ENCODE measurements around the gene ZFP69B.
"Not testable (repeated sequence)": the region's sequence is repeated elsewhere in the genome, so short reads cannot be mapped to it uniquely, and the experiment has no call there.

ZFP69B gene

GRCh38 chr1:40438391-40439015 lies 11.8 kb upstream of the ZFP69B start:
- DNase-seq, result no peak

- DNase-seq, result no peak
Measured at GRCh38 chr1:40439247-40439646, 11.0 kb upstream of the ZFP69B start.

DNA sequence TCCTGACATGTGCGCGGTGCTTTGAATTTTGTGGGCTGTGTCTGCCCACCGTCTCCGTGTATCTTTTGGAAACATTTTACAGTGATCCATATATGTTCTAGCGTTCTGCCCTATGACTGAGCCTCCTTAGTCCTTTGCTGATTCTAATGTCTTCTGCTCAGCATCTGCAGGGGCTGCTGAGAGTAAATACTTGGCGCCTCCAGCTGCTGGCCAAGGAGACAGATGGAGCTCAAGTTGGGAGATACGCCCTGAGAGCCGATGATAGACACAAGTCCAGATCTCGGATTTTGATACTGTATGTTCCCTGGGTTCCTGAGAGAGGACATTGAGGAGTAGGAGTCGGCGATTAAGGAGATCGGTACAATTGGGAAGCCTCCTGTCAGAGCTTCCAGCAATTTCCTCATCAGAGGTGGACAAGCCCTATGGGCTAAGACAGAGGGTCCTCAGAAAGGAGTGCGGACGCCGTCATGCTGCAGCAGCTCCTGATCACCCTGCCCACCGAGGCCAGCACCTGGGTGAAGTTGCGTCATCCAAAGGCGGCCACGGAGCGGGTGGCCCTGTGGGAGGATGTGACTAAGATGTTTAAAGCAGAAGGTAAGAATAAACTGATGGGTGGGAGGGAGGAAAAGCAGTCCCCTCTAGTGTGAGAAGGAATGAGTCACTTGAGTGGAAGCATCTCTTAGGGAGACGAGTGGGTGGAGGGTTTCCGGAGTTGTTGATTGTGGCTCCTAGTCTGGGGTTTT lies 390 bp downstream of the ZFP69B start:
- peak in 1 of 2 experiments; percentile 39 for DNase-seq

GRCh38 chr1:40451238-40451585 lies 936 bp downstream of the ZFP69B start:
- no peak for DNase-seq

DNA sequence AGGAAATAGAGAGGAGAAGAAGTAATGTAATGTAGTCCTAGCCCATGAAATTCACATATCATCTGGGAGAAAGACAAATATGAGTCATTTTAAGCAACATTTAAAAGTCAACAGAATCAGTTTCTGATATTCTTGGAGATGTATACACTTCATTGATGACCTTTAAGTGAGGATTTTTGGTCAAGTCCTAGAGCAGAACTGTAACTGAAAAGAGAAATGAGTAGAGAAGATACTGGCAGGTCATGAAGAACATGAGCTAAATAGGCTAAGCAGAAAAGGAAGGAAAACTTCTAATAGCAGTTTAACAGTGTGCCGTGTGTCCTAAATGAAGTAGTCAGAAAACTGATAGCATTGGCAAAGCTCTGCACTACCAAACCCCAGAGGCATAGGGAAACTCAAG lies 4.6 kb downstream of the ZFP69B start:
- no peak for DNase-seq

DNA sequence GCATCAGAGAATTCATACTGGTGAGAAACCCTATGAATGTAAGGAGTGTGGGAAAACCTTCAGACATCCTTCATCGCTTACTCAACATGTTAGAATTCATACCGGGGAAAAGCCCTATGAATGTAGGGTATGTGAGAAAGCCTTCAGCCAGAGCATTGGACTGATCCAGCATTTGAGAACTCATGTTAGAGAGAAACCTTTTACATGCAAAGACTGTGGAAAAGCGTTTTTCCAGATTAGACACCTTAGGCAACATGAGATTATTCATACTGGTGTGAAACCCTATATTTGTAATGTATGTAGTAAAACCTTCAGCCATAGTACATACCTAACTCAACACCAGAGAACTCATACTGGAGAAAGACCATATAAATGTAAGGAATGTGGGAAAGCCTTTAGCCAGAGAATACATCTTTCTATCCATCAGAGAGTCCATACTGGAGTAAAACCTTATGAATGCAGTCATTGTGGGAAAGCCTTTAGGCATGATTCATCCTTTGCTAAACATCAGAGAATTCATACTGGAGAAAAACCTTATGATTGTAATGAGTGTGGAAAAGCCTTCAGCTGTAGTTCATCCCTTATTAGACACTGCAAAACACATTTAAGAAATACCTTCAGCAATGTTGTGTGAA lies 12.8 kb downstream of the ZFP69B start:
- no peak for DNase-seq

- DNase-seq, result no peak
Measured at GRCh38 chr1:40469327-40469726, 19.1 kb downstream of the ZFP69B start.

DNA sequence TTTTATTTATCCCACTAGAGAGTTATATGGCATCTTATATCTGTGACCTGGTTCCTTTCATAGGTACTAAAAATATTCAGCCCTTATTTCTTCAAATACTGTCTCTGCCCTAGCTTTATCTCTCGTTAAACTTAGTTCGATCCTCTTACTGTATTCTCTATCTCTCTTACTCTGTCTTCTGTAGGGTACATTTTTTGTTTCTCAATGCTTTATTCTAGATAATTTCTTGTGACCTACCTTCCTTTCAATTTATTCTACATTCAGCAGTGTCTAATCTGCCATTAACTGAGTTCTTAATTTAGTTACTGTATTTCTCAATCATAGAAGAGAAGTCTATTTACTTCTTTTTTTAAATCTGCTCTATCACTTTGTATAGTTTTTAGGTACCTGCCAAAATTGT lies 25.0 kb downstream of the ZFP69B start:
- no peak for DNase-seq

GRCh38 chr1:40476924-40477677 lies 26.8 kb downstream of the ZFP69B start, which contains the start of gene ZFP69:
Gene ZFP69 (plus strand): TSS chr1:40477290. CDS start chr1:40479362, 2,072 bp downstream.
- no peak for DNase-seq

- no peak for DNase-seq
Measured at GRCh38 chr1:40477678-40478053, 27.4 kb downstream of the ZFP69B start.

- DNase-seq, result no peak
Measured at GRCh38 chr1:40478276-40478675, 28.0 kb downstream of the ZFP69B start.

GRCh38 chr1:40479156-40479555 lies 28.9 kb downstream of the ZFP69B start:
- no peak for DNase-seq

DNA sequence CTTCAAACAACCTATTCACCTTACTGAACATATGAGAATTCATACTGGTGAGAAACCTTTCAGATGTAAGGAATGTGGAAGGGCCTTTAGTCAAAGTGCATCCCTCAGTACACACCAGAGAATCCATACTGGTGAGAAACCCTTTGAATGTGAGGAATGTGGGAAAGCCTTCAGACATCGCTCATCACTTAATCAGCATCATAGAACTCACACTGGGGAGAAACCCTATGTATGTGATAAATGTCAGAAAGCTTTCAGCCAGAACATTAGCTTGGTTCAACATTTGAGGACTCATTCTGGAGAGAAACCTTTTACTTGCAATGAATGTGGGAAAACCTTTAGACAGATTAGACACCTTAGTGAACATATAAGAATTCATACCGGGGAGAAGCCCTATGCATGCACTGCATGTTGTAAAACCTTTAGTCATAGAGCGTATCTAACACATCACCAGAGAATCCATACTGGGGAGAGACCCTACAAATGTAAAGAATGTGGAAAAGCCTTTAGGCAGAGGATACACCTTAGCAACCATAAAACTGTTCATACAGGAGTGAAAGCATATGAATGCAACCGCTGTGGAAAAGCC lies 45.1 kb downstream of the ZFP69B start:
- DNase-seq, result no peak

DNA sequence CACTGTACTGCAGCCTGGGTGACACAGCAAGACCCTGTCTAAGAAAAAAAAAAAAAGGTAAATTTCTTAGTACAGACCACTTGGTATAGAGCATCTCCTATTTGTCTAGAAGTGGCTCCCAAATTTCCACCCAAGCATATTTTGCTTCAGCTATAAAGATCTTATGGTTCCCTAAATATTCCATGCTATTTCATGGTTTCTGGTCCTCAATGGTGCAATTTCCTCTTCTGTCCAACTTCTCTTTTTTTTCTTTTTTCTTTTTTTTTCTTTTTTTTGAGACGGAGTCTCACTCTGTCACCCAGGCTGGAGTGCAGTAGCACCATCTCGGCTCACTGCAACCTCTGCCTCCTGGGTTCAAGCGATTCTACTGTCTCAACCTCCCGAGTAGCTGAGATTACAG lies 52.4 kb downstream of the ZFP69B start:
- not testable (repeated sequence) for DNase-seq

GRCh38 chr1:40507973-40508372 lies 57.7 kb downstream of the ZFP69B start:
- no peak for DNase-seq

DNA sequence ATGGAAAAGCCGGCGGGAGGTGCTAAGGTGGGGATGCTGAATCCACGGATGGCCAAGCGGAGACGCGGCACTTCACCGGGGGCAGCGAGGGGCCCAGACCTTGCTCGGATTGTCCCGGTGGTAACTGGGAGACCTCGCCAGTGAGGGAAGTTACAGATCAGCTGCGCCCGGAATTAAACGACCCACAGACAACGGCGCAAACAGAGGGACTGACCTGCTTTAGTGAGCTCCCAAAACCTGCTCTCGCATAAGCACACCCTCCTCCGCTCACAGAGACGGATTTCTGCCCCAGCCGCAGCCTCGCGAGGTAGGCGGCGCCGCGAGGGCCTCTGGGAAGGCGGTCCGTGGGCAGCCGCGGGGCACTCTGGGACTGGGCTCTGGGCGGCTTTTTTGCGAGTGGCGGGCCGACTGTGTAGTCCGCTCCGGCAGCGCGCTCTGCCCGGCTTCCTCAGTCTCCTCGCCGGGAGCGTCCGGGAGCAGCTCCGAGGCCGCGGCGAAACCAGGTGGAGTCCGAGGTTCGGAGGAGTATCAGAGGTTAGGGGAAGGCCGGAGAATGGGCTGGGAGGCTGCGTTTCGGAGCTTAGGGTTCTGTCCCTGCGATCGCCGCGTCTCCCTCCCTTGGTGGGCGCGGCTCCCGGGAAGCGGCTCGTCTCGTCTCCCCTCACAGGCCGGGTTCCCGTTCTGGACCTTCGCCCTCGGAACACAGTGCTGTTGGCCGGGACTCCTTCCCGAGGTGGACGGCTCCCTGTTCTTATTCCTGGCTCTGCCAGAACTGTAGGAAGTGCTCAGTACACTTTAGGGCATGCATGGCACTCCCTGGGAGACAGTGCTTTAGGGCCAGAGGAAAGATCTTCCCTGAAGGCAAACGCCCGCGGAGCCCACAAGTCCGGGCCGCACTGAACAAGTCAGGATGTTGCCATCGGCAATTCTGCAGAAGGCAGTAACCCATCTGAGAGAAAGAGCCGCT lies 58.4 kb downstream of the ZFP69B start, which contains the start of gene EXO5:
EXO5 (plus strand) TSS at position 393 of the 967 bp plus-strand sequence. CDS start 5,778 bp downstream, outside the sequence.
- DNase-seq, result peak in 1 of 2 experiments; percentile 26
